Neural cell (in vitro differentiated cells): ENCODE data around the gene CFL2.

Experiments
- CTCF ChIP-seq: fragments of 450-650 bp; IDR thresholded peaks from 2 replicates; pipeline ENCODE4 v1.5.1; 2014; ENCODE audit warnings: antibody characterized with exemption, mild to moderate bottlenecking, moderate library complexity; ENCODE audit not compliant: poor library complexity, severe bottlenecking
- EP300 ChIP-seq: fragments of 450-650 bp; conservative IDR thresholded peaks from 2 replicates; pipeline ENCODE4 v1.6.1; 2014; ENCODE audit warnings: antibody characterized with exemption, mild to moderate bottlenecking, moderate library complexity; ENCODE audit not compliant: poor library complexity, severe bottlenecking
- EZH2 ChIP-seq: fragments of 200-600, 300-800 bp; shearing (Covaris generic), sonication (generic); IDR thresholded peaks from 2 replicates; pipeline ENCODE4 v1.6.1; 2014; ENCODE audit warnings: antibody characterized with exemption, low read length, borderline replicate concordance, mild to moderate bottlenecking; ENCODE audit not compliant: insufficient read depth, poor library complexity, severe bottlenecking
- MXI1 ChIP-seq: fragments of 450-650 bp; conservative IDR thresholded peaks from 2 replicates; pipeline ENCODE4 v1.6.1; 2014; ENCODE audit warnings: antibody characterized with exemption, mild to moderate bottlenecking; ENCODE audit not compliant: poor library complexity, severe bottlenecking
- POLR2AphosphoS5 ChIP-seq: IDR thresholded peaks from 2 replicates; pipeline ENCODE4 v1.6.1; 2012
- RAD21 ChIP-seq: fragments of 450-650 bp; conservative IDR thresholded peaks from 2 replicates; pipeline ENCODE4 v1.6.1; 2014; ENCODE audit warnings: antibody characterized with exemption, mild to moderate bottlenecking, moderate library complexity
- REST ChIP-seq: IDR thresholded peaks from 2 replicates; pipeline ENCODE4 v1.6.1; 2012; ENCODE audit warnings: borderline replicate concordance
- TAF1 ChIP-seq: IDR thresholded peaks from 2 replicates; pipeline ENCODE4 v1.6.1; 2012; ENCODE audit warnings: low read depth

GRCh38 chr14:34750670-34751069 is 36.3 kb upstream of the CFL2 start:
- TF ChIP-seq TAF1 (no peak), CTCF (no peak), EZH2 (no peak), MXI1 (no peak), EP300 (no peak), POLR2AphosphoS5 (no peak), RAD21 (no peak), REST (no peak)
